GM21737 (cell line): ENCODE data around the gene COL6A3.

ENCODE experiments used
- ATAC-seq: cut with Tn5 transposase; IDR thresholded peaks from one replicate; pipeline ENCODE4 v1.9.1; 2021; ENCODE audit warnings: mild to moderate bottlenecking, moderate library complexity; ENCODE audit not compliant: unreplicated experiment

COL6A3 gene

GRCh38 chr2:237300739-237301138 lies 113.2 kb downstream of the COL6A3 start:
- no peak for ATAC-seq

DNA sequence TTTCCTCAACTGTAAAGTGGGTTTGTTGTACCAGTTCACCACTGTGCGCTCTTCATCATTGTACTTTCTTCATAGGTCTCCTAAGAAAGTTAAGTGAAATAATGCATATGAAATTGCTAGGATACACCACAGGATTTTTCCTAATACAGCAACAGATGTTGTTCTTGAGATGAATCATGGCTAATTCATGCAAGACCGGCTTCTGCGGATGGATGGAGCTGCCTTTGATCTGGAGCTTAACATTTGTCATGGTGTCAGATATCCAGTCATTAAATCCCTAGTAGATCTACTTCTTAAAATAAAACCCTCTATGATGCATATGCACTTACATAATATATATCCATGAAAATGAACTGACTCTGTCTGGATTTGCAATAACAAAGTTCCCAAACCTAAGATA lies 114.1 kb downstream of the COL6A3 start:
- no peak for ATAC-seq

- no peak for ATAC-seq
Measured at GRCh38 chr2:237298151-237299118, 115.5 kb downstream of the COL6A3 start.

DNA sequence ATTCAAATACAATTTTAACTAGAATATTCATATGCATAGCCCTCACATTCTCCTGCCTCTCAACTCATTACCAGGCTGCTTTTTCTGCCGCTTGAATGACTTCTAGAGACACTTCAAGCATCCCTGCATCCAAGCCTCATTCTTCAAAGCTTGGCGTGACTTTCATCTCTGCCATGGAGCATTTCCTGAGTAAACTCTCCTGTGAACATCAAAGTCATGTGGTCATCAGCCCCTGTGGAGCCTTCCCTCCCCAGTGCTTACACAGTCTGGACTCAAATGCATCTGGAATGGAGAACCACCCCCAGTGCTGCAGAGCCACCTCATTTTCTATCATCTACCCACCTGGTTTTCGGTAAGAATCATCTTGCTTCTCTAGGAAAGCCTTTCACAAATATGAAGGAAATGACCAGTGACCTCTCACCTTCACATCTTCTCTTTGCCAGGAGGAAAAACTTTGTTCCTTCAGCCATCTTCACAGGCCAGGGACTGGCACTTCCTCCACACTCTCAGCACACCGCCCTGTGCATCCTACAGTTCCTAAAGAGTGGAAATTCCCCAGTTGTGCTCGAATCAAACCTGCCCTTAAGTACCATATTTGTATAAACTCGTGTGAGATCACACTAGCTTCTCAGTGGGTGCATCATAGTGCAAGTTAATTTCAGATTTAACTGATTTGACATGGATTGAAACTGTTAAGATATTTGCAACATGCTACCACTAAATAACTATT lies 116.4 kb downstream of the COL6A3 start:
- ATAC-seq: no peak

GRCh38 chr2:237296756-237297155 lies 117.2 kb downstream of the COL6A3 start:
- ATAC-seq: no peak

DNA sequence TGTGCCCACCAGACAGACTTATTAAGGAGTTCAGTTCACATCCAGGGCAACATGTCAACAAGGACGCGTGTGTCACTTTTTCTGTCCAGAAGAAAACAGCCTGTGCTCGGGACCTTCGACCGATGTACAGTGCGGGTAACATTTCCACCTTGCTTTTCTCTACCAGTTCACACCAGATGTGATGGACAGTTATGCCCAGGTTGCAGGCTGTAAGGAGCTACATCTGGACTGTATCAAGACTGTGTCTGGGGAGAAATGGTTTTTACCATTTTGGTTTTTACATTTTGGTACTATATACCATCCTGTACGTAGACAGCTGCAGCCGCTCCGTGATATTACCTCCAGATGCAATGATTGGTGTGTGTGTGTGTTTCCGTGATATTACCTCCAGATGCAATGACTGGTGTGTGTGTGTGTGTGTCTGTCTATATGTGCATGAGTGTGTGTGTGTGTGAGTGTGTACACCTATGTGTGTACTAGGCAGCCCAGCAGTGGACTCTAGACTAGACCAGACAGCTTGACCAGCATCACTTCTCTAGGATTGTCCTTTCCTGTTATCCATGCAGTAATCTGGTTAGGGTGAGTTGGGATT lies 118.0 kb downstream of the COL6A3 start:
- no peak for ATAC-seq

- ATAC-seq: no peak
Measured at GRCh38 chr2:237294460-237294859, 119.5 kb downstream of the COL6A3 start.

- no peak for ATAC-seq
Measured at GRCh38 chr2:237293978-237294377, 120.0 kb downstream of the COL6A3 start.

GRCh38 chr2:237291138-237291792 lies 122.7 kb downstream of the COL6A3 start:
- ATAC-seq: no peak

- no peak for ATAC-seq
Measured at GRCh38 chr2:237290261-237290660, 123.7 kb downstream of the COL6A3 start.

GRCh38 chr2:237289139-237289538 lies 124.8 kb downstream of the COL6A3 start:
- ATAC-seq: no peak

- ATAC-seq: no peak
Measured at GRCh38 chr2:237287872-237288271, 126.1 kb downstream of the COL6A3 start.

- no peak for ATAC-seq
Measured at GRCh38 chr2:237283131-237283928, 130.6 kb downstream of the COL6A3 start.

DNA sequence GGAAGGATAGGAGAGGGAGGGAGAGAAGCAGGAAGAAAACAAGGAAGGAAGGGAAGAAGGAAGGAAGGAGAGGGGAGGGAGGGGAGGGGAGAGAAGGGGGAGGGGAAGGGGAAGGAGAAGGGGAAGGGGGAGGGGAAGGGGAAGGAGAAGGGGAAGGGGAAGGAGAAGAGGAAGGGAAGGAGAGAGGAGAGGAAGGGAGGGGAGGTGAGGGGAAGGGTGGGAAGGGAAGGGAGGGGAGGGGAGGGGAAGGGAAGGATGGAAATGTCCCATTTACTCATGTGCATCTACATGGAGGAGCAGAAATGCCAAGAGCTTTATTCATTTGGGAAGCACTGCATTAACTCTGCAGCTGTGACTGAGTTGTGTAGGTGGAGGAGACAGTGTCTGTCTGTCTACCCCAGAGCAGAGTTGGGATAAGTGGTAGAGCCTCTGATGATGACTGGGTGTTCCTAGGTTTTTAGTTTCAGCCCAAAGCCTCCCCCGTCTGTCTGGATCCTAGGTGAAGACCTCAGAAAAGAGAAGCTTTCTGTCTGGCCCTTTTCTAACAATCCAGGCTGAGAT lies 131.3 kb downstream of the COL6A3 start:
- ATAC-seq: no peak

- no peak for ATAC-seq
Measured at GRCh38 chr2:237281836-237282306, 132.1 kb downstream of the COL6A3 start.

- no peak for ATAC-seq
Measured at GRCh38 chr2:237280939-237281338, 133.0 kb downstream of the COL6A3 start.

DNA sequence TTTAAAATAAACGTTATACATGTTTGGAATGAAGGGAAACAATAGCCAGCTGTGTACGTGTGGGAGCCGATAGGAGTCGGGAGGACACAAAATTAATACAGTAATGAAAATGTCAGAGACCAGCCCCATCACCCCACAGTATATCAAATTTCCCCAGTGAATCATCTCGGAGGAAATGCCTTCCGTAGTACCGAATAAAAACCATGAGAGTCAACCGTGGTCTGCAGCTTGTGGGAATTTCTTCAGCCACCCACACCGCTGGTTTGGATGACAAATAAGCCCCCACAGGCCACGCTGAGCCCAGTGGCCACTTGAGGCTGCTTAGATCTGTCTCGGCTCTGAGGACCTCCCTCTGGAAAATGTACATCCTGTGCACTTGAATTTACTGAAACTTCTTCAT lies 133.7 kb downstream of the COL6A3 start:
- no peak for ATAC-seq

DNA sequence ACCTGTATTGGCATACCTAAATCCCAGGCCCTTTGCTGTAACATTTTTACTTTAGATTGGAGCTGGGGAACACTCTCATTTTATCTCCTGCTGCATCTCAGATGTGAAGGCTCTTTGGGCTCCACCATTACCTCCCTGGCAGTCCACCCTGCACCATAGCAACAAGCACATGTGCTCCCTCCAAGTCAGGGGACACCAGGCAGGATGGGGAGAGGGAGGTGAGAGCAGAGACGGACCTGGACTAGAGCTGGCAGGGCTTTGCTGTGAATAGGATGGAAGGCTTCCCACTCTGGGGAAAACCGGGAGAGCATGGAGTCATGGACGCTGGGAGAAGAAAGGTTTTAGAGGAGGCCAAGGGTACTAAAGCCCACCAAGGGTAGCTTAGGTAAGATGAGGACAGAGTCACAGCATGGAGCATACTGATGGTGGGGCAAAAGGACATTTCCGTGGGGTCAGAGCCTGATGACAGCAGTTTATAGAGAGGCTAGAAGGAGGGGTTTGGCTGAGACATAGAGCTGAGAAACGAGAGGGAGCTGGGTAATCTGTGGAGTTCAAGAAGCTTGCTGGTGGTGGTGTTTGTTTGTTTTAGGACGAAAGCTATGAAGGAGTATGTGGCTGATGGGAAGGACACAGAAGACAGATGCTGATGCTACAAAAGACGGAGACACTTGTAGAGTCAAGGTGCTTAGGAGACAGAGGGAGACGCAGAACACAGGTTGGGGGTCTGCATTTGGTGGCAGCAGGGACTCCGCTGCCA lies 134.8 kb downstream of the COL6A3 start:
- no peak for ATAC-seq

- ATAC-seq: no peak
Measured at GRCh38 chr2:237278568-237278967, 135.4 kb downstream of the COL6A3 start.
